Measurements from ENCODE around the gene PHOSPHO2.

DNA sequence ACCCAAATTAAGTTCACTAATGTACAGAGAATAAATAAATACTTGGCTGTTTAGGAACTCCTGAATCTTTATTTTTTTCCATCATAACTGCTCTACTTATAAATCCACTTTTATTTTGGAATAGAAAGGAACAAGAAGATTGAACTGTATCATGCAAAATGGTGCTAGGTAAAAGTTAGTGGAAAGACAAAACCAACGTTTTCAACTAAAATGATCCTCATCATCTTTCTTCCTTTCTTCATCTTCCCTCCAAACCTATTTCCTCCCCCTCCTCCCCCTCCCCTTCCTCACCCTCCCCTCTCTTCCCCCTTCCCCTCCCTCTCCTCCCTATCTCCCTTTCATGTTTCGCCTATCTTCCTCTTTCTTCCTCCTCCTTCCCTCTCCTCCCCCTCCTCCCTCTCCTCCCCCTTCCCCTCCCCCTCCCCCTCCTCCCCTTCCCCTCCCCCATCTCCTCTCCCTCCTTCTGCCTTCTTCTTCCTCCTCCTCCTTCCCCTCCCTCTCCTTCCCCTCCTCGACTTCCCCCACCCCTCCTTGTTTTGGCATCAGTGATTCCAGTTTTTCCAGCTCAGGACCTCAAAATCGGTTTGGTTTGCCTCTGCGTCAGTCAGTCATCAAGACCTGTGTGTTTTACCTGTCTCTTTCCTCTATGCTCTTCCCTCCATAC lies 44.4 kb downstream of the PHOSPHO2 start:
- no peak for TF ChIP-seq CTCF (IDR thresholded peaks at IDR 0.05)
- no peak for TF ChIP-seq POLR2A (IDR thresholded peaks at IDR 0.05)
- no peak for TF ChIP-seq POLR2AphosphoS5 (IDR thresholded peaks at IDR 0.05)

Data from prostate gland (tissue), 2 donors.